Colonic mucosa (tissue), 4 donors: Measurements from ENCODE around the gene DRAM2. TPM values are rescaled to one million over a fixed set of nuclear protein-coding genes. Genes with fewer than 3 reads are reported as not detected.

Experiments
- DNase-seq: peaks from one replicate; pipeline ENCODE4 v3.0.0-alpha.2; 2020
- H3K27ac ChIP-seq: fragments of 200-600 bp; one replicate; pipeline ENCODE4 v1.8.0; 2021
- H3K27me3 ChIP-seq: fragments of 200-600 bp; one replicate; pipeline ENCODE4 v1.8.0; 2021
- H3K36me3 ChIP-seq: fragments of 200-600 bp; one replicate; pipeline ENCODE4 v1.8.0; 2021
- H3K4me1 ChIP-seq: fragments of 200-600 bp; one replicate; pipeline ENCODE4 v1.8.0; 2021; ENCODE audit warnings: mild to moderate bottlenecking
- H3K4me3 ChIP-seq: fragments of 200-600 bp; one replicate; pipeline ENCODE4 v1.8.0; 2021
- H3K9ac ChIP-seq, 2 donors: one replicate each; pipeline ENCODE4 v1.7.0; 2013; ENCODE audit warnings: control low read depth in 2 of 2, low read depth in 2 of 2, low read length in 2 of 2
- H3K9me3 ChIP-seq: fragments of 200-600 bp; one replicate; pipeline ENCODE4 v1.8.0; 2021
- CTCF ChIP-seq: fragments of 200-600 bp; IDR thresholded peaks from one replicate; pipeline ENCODE4 v1.8.0; 2022; ENCODE audit warnings: antibody characterized with exemption, mild to moderate bottlenecking
- intact Hi-C: fragments of 100-400 bp; cut with DNase I; formaldehyde crosslinking; loops from one replicate; pipeline ENCODE4 v1.14.1; 2022
- total RNA-seq, 2 donors: library from RNA; stranded (reverse); fragmentation: NEBNext Ultra II Directional in 1 of 2; extraction: Animal tissue kit (Norgen Biotek cat#: 25700) in 1 of 2; gene quantifications; one replicate each; pipeline ENCODE4 v1.2.1, GENCODE V29; 2021
- donor health status: healthy.
- donor health status: DM: no; HTN: no; CAD: no.
- donor health status: DM: no; HTN: no; CAD: no.

The DRAM2 gene
- total RNA-seq, 2 donors from 2014 or later: 35.8 to 88.8 TPM

GRCh38 chr1:111163363-111163762, 23.5 kb upstream of the DRAM2 start:
- no peak overlapping the region for H3K4me3 ChIP-seq
- intact Hi-C loops: no loop called here
- no peaks in the 10 kb centered on the region for H3K36me3 ChIP-seq

GRCh38 chr1:111162488-111162880, 22.6 kb upstream of the DRAM2 start:
- H3K36me3 ChIP-seq: no peaks in the 10 kb centered on the region
- no peak overlapping the region for H3K4me3 ChIP-seq
- intact Hi-C loops: no loop called here
- no peaks in the 10 kb centered on the region for H3K4me1 ChIP-seq
- H3K27ac ChIP-seq: no peak overlapping the region
- DNase-seq: no peak
- no peak for TF ChIP-seq CTCF
- H3K9ac ChIP-seq: no peak overlapping the region
- H3K9me3 ChIP-seq: no peaks in the 10 kb centered on the region
- H3K27me3 ChIP-seq: no peaks in the 10 kb centered on the region

More at GRCh38 chr1:111163363-111163762, 23.5 kb upstream of the DRAM2 start:
- Histone ChIP-seq H3K9ac (no peak overlapping the region), H3K9me3 (no peaks in the 10 kb centered on the region), H3K27ac (no peak overlapping the region), H3K4me1 (no peaks in the 10 kb centered on the region), H3K27me3 (no peaks in the 10 kb centered on the region)
- DNase-seq: no peak
- no peak for TF ChIP-seq CTCF

- H3K27ac ChIP-seq: no peak overlapping the region
- no peaks in the 10 kb centered on the region for H3K9me3 ChIP-seq
- intact Hi-C loops: no loop called here
- no peak overlapping the region for H3K9ac ChIP-seq
- no peak overlapping the region for H3K4me3 ChIP-seq
- no peaks in the 10 kb centered on the region for H3K36me3 ChIP-seq
- no peaks in the 10 kb centered on the region for H3K4me1 ChIP-seq
- TF ChIP-seq CTCF: no peak
- H3K27me3 ChIP-seq: no peaks in the 10 kb centered on the region
- no peak for DNase-seq
These were observed 22.1 kb upstream of the DRAM2 start for GRCh38 chr1:111161843-111162487.

- Histone ChIP-seq H3K4me3 (no peak overlapping the region), H3K9me3 (no peaks in the 10 kb centered on the region), H3K27me3 (no peaks in the 10 kb centered on the region), H3K4me1 (no peaks in the 10 kb centered on the region), H3K27ac (no peak overlapping the region), H3K36me3 (no peaks in the 10 kb centered on the region), H3K9ac (no peak overlapping the region)
- intact Hi-C loops: no loop called here
- no peak for DNase-seq
- no peak for TF ChIP-seq CTCF
These were observed 17.5 kb upstream of the DRAM2 start for GRCh38 chr1:111157431-111157830.

- Histone ChIP-seq H3K4me1 (no peaks in the 10 kb centered on the region), H3K36me3 (peaks cover 5% of the 10 kb centered on the region), H3K27me3 (no peaks in the 10 kb centered on the region), H3K4me3 (no peak overlapping the region), H3K9me3 (no peaks in the 10 kb centered on the region), H3K9ac (no peak overlapping the region), H3K27ac (no peak overlapping the region)
- DNase-seq: no peak
- intact Hi-C loops: no loop called here
- TF ChIP-seq CTCF: no peak
These were observed 14.4 kb upstream of the DRAM2 start for GRCh38 chr1:111154021-111154999.
